Glutamatergic neuron (in vitro differentiated cells): Measurements from ENCODE around the gene MYH6. TPM values are rescaled to one million over a fixed set of nuclear protein-coding genes. Genes with fewer than 3 reads are reported as not detected.
"Not testable (repeated sequence)": the region's sequence is repeated elsewhere in the genome, so short reads cannot be mapped to it uniquely, and the experiment has no call there.

Experiments
- DNase-seq: peaks from one replicate; pipeline ENCODE4 v3.0.0; 2022
- H3K27ac Mint-ChIP-seq: one replicate; pipeline ENCODE4 v1.8.0; 2020; ENCODE audit warnings: mild to moderate bottlenecking, mixed read lengths, inconsistent platforms; ENCODE audit not compliant: unreplicated experiment
- H3K27me3 Mint-ChIP-seq: one replicate; pipeline ENCODE4 v1.8.0; 2020; ENCODE audit warnings: mild to moderate bottlenecking, moderate library complexity, mixed read lengths, inconsistent platforms; ENCODE audit not compliant: unreplicated experiment
- H3K36me3 Mint-ChIP-seq: one replicate; pipeline ENCODE4 v1.8.0; 2020; ENCODE audit warnings: mild to moderate bottlenecking, mixed read lengths, inconsistent platforms; ENCODE audit not compliant: unreplicated experiment
- H3K4me1 Mint-ChIP-seq: one replicate; pipeline ENCODE4 v1.8.0; 2020; ENCODE audit warnings: mild to moderate bottlenecking, low read depth, mixed read lengths, inconsistent platforms; ENCODE audit not compliant: unreplicated experiment
- H3K4me3 Mint-ChIP-seq: one replicate; pipeline ENCODE4 v1.8.0; 2020; ENCODE audit warnings: mild to moderate bottlenecking, mixed read lengths, inconsistent platforms; ENCODE audit not compliant: unreplicated experiment
- H3K9me3 Mint-ChIP-seq: one replicate; pipeline ENCODE4 v1.8.0; 2020; ENCODE audit warnings: mild to moderate bottlenecking, moderate library complexity, mixed read lengths, inconsistent platforms; ENCODE audit not compliant: unreplicated experiment
- long read RNA-seq: library from polyadenylated mRNA; unstranded; transcript quantifications from one replicate; pipeline ENCODE4 v2.0.0, GENCODE V29; 2020; ENCODE audit not compliant: unreplicated experiment
- total RNA-seq: library from RNA; stranded (reverse); fragmentation: NEBNext Ultra II Directional; extraction: Animal tissue kit (Norgen Biotek cat#: 25700); gene quantifications from one replicate; pipeline ENCODE4 v1.2.1, GENCODE V29; 2021; ENCODE audit not compliant: unreplicated experiment
- TF ChIP-seq, protein P1 (sequence below): fragments of 200-600 bp; sonication (generic); IDR thresholded peaks from one replicate; pipeline ENCODE4 v1.5.0; 2021; ENCODE audit not compliant: partially characterized antibody, unreplicated experiment

The MYH6 gene
- total RNA-seq = not detected
- long read RNA-seq = 0 reads

DNA sequence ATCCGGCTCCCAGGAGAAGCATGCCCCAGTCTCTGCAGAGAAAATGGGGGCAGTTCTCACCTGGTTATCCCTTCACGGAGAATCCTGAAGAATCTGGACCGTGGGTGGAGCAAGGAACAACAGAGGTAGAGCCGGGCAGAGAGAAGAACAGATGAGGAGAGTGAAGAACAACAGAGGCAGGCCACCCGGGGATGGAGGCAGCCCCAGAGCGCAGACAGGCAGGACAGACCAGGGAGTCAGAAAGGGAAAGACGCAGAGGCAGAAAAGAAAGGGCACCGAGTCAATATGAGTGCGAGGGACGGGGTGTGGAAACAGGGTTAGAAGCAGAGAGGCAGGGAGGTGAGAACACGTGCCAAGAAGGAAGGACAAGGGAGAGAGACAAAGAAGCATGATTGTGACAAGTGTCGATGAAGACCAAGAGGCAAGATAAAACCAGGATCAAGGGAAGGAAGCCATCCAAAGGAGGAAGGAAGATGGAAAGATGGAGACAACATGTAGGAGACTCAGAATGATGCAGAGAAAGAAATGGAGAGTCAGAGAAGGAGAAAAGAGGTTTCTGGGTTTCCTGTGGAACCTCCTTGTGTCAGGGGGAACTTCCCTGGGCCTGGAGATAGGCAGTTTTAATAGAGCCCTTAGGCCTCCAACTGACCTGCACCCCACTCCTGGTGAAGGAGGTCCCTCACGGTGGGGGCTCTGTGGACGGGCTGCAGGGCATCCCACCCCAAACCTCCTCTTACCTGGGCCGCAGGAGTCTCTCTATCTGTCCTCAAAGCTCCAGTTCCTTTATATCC, at the start of gene MYH6:
MYH6 (minus strand) TSS at position 758 of the 791 bp plus-strand sequence. CDS start 1,050 bp downstream, outside the sequence.
- Mint-ChIP-seq H3K9me3 (peaks cover 8% of the 10 kb centered on the region), H3K4me1 (peaks cover 4% of the 10 kb centered on the region), H3K27me3 (peaks cover 16% of the 10 kb centered on the region), H3K27ac (no peak within 1 kb of the TSS), H3K36me3 (no peaks in the 10 kb centered on the region), H3K4me3 (no peak within 1 kb of the TSS)
- TF ChIP-seq, protein P1, sequence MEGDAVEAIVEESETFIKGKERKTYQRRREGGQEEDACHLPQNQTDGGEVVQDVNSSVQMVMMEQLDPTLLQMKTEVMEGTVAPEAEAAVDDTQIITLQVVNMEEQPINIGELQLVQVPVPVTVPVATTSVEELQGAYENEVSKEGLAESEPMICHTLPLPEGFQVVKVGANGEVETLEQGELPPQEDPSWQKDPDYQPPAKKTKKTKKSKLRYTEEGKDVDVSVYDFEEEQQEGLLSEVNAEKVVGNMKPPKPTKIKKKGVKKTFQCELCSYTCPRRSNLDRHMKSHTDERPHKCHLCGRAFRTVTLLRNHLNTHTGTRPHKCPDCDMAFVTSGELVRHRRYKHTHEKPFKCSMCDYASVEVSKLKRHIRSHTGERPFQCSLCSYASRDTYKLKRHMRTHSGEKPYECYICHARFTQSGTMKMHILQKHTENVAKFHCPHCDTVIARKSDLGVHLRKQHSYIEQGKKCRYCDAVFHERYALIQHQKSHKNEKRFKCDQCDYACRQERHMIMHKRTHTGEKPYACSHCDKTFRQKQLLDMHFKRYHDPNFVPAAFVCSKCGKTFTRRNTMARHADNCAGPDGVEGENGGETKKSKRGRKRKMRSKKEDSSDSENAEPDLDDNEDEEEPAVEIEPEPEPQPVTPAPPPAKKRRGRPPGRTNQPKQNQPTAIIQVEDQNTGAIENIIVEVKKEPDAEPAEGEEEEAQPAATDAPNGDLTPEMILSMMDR = no peak
- DNase-seq = no peak

DNA sequence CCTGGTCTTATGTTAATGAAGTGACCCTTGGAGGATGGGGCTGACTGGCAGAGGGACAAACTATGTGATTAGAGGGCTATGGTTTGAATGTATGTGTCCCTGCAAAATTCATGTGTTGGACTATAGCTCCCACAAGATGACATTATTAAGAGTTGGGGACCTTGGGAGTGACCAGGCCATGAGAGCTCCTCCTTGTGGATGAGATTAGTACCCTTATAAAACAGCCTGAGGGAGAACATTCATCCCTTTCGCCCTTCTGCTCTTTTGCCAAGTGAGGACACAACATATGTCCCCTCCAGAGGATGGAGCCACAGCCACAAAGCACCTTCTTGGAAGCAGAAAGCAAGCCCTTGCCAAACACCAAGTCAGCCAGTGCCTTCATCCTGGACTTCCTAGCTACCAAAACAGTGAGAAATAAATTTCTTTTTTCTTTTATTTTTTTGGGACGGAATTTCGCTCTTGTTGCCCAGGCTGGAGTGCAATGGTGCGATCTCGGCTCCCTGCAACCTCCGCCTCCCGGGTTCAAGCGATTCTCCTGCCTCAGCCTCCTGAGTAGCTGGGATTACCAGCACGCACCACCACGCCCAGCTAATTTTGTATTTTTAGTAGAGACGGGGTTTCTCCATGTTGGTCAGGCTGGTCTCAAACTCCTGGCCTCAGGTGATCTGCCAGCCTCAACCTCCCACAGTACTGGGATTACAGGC, 49.0 kb upstream of the MYH6 start:
- H3K4me3 Mint-ChIP-seq, H3K27me3 Mint-ChIP-seq, H3K27ac Mint-ChIP-seq, DNase-seq, H3K36me3 Mint-ChIP-seq, H3K9me3 Mint-ChIP-seq, H3K4me1 Mint-ChIP-seq: not testable (repeated sequence)

DNA sequence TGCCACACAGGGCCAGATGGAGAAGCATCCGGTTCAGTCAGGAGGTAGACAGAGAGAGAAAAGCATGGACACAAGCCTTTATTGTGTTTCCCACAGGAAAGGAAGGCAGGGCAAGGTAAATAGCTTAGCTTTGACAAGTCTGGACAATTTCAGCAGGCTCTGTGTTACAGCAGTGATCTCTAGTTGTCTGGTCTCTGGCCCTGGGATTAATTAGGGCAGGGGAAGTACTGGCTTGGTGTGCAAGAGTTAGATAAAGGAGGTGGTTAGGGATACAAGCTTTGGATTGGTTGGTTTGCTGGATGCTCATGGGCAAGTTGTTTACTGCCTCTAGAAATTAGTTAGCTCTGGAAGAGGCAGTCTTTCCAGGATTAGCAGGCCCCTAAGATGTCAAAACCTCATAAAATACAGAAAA, 46.4 kb upstream of the MYH6 start:
- Mint-ChIP-seq H3K4me3 (no peak overlapping the region), H3K9me3 (no peaks in the 10 kb centered on the region), H3K27ac (no peak overlapping the region), H3K4me1 (no peaks in the 10 kb centered on the region), H3K36me3 (no peaks in the 10 kb centered on the region), H3K27me3 (no peaks in the 10 kb centered on the region)
- TF ChIP-seq, protein P1 = no peak
- DNase-seq = no peak

DNA sequence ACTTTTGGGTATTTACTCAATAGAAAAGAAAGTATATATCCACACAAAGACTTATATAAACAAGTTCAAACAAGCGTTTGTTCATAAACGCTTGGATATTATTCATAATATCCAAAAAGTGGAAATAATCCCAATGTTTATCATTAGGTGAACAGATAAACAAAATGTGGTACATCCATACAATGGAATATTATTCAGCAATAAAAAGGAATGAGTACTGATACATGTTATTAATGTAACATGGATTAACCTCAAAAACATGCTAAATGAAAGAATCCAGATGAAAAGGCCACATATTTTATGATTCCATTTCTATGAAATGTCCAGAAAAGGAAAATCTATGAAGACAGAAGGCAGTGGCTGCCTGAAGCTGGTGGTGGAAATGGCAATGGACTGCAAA, 44.2 kb upstream of the MYH6 start:
- no peaks in the 10 kb centered on the region for H3K4me1 Mint-ChIP-seq
- no peak for DNase-seq
- H3K27ac Mint-ChIP-seq = no peak overlapping the region

DNA sequence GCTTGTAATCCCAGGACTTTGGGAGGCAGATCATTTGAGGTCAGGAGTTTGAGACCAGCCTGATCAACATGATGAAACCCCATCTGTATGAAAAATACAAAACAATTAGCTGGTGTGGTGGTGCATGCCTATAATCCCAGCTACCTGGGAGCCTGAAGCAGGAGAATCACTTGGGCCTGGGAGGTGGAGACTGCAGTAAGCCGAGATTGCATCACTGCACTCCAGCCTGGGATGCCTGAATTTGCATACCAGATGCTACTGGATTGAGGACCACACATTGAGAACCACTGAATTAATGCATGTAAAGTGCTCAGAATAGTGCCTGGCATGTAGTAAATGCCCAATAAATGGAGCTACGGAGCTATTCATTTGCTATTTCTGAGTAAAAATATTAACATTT, 42.3 kb upstream of the MYH6 start:
- TF ChIP-seq, protein P1 = no peak
- no peaks in the 10 kb centered on the region for H3K4me1 Mint-ChIP-seq
- DNase-seq = no peak
- H3K27me3 Mint-ChIP-seq = no peaks in the 10 kb centered on the region
- no peak overlapping the region for H3K27ac Mint-ChIP-seq
- no peaks in the 10 kb centered on the region for H3K9me3 Mint-ChIP-seq
- H3K36me3 Mint-ChIP-seq = no peaks in the 10 kb centered on the region
- H3K4me3 Mint-ChIP-seq = no peak overlapping the region

More for the DNA sequence above, 44.2 kb upstream of the MYH6 start:
- TF ChIP-seq, protein P1 = no peak
- Mint-ChIP-seq H3K4me3 (no peak overlapping the region), H3K27me3 (no peaks in the 10 kb centered on the region), H3K9me3 (no peaks in the 10 kb centered on the region), H3K36me3 (no peaks in the 10 kb centered on the region)
